Right forelimb (tissue), 1 donor: ENCODE measurements around the gene ZNF283.

Source experiments
- DNase-seq: peaks from one replicate; pipeline ENCODE4 v3.0.0-alpha.2; 2018

Gene ZNF283

DNA sequence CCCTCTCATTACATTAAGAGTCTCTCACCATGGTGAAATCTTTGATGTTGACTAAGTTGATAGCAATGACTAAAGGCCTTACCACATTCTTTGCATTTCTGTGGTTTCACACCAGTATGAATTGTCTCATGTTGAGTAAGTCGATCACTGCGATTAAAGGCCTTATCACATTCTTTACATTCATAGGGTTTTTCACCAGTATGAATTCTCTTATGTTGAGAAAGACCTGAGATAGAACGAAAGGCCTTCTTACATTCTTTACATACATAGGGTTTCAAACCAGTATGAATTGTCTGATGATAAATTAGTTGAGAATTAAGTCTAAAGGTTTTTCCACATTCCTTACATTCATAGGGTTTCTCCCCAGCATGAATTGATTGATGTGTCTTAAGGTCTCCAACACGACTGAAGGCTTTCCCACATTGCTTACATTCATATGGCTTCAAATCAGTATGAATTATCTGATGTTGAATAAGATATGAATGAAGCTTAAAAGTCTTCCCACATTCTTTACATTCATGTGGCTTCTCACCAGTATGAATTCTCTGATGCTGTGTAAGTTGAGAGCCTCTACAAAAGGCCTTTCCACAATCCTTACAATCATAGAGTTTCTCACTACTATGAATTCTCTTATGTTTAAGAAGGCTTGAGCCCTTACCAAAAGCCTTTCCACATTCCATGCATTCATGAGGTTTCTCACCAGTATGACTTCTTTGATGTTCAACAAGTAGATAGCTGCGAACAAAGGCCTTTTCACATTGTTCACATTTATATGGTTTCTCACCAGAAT lies 45.6 kb downstream of the ZNF283 start:
- DNase-seq = no peak

GRCh38 chr19:43880483-43880882 lies 53.4 kb downstream of the ZNF283 start:
- no peak for DNase-seq

DNA sequence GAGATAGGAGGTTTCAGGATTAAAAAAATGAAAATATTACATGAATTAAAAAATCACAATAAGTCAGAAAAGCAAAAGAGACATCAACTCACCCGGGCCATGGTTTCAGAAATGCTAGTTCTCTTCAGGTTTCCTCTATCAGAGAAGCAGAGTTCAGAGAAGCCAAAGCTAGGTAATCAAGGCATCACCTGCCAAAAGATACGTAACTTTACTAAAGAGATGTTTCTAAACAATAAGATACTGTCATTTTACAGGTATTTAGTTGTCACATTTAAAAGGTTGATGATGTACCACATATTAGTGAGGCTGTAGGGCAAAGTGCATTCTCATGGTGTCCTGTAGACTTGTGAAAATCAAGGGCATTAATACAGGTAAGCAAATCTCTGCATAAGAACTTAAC lies 56.7 kb downstream of the ZNF283 start, which contains the start of gene ZNF404:
TSS of gene ZNF404 (minus strand) at position 101 of the 400 bp plus-strand sequence.
- DNase-seq = no peak

GRCh38 chr19:43895727-43896308 lies 68.7 kb downstream of the ZNF283 start:
- DNase-seq = no peak
